ENCODE results near the gene PTCD3.

PTCD3 gene

GRCh38 chr2:86176597-86176996, 70.6 kb downstream of the PTCD3 start:
- TF ChIP-seq, protein P1, sequence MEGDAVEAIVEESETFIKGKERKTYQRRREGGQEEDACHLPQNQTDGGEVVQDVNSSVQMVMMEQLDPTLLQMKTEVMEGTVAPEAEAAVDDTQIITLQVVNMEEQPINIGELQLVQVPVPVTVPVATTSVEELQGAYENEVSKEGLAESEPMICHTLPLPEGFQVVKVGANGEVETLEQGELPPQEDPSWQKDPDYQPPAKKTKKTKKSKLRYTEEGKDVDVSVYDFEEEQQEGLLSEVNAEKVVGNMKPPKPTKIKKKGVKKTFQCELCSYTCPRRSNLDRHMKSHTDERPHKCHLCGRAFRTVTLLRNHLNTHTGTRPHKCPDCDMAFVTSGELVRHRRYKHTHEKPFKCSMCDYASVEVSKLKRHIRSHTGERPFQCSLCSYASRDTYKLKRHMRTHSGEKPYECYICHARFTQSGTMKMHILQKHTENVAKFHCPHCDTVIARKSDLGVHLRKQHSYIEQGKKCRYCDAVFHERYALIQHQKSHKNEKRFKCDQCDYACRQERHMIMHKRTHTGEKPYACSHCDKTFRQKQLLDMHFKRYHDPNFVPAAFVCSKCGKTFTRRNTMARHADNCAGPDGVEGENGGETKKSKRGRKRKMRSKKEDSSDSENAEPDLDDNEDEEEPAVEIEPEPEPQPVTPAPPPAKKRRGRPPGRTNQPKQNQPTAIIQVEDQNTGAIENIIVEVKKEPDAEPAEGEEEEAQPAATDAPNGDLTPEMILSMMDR (IDR thresholded peaks at IDR 0.05; ENCODE audit: control insufficient read depth, extremely low read depth, insufficient read depth): no peak
- H3K4me3 ChIP-seq (ENCODE audit: low read depth, low read length): no peak overlapping the region
- no peak for DNase-seq (ENCODE audit: low read depth)

GRCh38 chr2:86185517-86186212, 79.6 kb downstream of the PTCD3 start:
- DNase-seq (ENCODE audit: low read depth): no peak
- no peak overlapping the region for H3K4me3 ChIP-seq (ENCODE audit: low read depth, low read length)
- TF ChIP-seq, protein P1 (IDR thresholded peaks at IDR 0.05; ENCODE audit: control insufficient read depth, extremely low read depth, insufficient read depth): no peak

GRCh38 chr2:86186431-86186830, 80.4 kb downstream of the PTCD3 start:
- TF ChIP-seq, protein P1 (IDR thresholded peaks at IDR 0.05; ENCODE audit: control insufficient read depth, extremely low read depth, insufficient read depth): no peak
- H3K4me3 ChIP-seq (ENCODE audit: low read depth, low read length): no peak overlapping the region
- no peak for DNase-seq (ENCODE audit: low read depth)

DNA sequence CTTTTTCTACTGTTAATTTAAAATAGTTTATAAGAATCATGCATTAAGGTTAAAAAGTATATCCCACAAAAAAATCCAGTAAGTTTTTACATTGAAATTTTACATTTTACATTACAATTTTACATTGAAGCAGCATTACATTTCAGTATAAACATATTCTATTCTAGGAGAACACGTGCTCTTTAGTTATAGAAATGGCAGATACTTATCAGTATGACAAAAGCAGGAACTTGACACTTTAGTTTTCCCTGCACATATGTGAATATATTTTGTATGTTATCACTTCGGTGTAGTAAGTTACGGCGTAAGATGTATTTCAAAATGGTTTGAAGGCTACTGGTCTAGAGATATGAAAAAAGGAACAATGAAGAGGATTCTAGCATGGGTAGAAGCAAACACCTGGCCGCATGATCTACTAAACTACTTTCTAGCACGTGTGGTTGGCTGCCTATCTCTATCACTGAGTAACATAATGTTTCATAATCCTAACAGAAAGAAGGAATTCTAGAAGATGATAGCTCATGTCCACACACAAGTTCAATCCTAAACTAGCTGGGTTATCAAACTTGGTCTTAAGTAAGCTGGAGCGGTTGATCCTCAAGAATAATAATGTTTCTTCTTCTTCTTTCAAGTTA, 83.9 kb downstream of the PTCD3 start:
- TF ChIP-seq, protein P1 (IDR thresholded peaks at IDR 0.05; ENCODE audit: control insufficient read depth, extremely low read depth, insufficient read depth): no peak
- no peak overlapping the region for H3K4me3 ChIP-seq (ENCODE audit: low read depth, low read length)
- no peak for DNase-seq (ENCODE audit: low read depth)
